Lower leg skin (tissue), 3 donors: Measurements from ENCODE around the gene BABAM2.

Experiments used
- CTCF ChIP-seq, 3 donors: fragments of 450-650 bp; IDR thresholded peaks; one replicate each; pipeline ENCODE4 v1.5.1; 2016; ENCODE audit warnings: antibody characterized with exemption in 3 of 3, mild to moderate bottlenecking in 3 of 3, moderate library complexity in 2 of 3
- POLR2A ChIP-seq, 2 donors: fragments of 450-650 bp; IDR thresholded peaks; one replicate each; pipeline ENCODE4 v1.6.1; 2016 to 2017; ENCODE audit warnings: antibody characterized with exemption in 2 of 2, mild to moderate bottlenecking in 1 of 2, moderate library complexity in 1 of 2

- no peak for TF ChIP-seq CTCF (IDR thresholded peaks at IDR 0.05)
- no peak for TF ChIP-seq POLR2A (IDR thresholded peaks at IDR 0.05)
Observed at GRCh38 chr2:28339516-28340175, 449.1 kb downstream of the BABAM2 start.
